ENCODE results near the gene FOXD2. TPM values are rescaled to one million over a fixed set of nuclear protein-coding genes. Genes with fewer than 3 reads are reported as not detected.

FOXD2 gene
- polyA plus RNA-seq, 3 donors = 0.03 to 0.11 TPM; not detected in 1

- Histone ChIP-seq H3K27me3 (ENCODE audit: control insufficient read depth in 2 of 2, insufficient read depth in 2 of 2, low read length in 2 of 2) (no peaks in the 10 kb centered on the region), H3K9me3 (replicated peaks in 1 of 2; ENCODE audit: control insufficient read depth in 1 of 2, insufficient read depth in 1 of 2, low read length in 2 of 2) (no peaks in the 10 kb centered on the region), H3K79me2 (ENCODE audit: insufficient read depth, low read length) (no peaks in the 10 kb centered on the region), H2AFZ (ENCODE audit: insufficient read depth, low read depth, low read length, poor library complexity, severe bottlenecking) (no peak overlapping the region), H4K20me1 (ENCODE audit: insufficient read depth, low read length) (no peaks in the 10 kb centered on the region), H3K4me2 (replicated peaks; ENCODE audit: extremely low read depth, low read length, poor library complexity, severe bottlenecking) (no peak overlapping the region), H3K36me3 (replicated peaks in 1 of 2; ENCODE audit: control insufficient read depth in 1 of 2, insufficient read depth in 2 of 2, low read length in 2 of 2) (no peaks in the 10 kb centered on the region), H3K4me3 (replicated peaks in 1 of 3; ENCODE audit: low read depth in 2 of 3, low read length in 3 of 3) (no peak overlapping the region), H3K4me1 (ENCODE audit: control insufficient read depth in 1 of 2, insufficient read depth in 2 of 2, low read length in 2 of 2) (no peaks in the 10 kb centered on the region), H3K9ac (ENCODE audit: insufficient read depth, low read length, poor library complexity, severe bottlenecking) (no peak overlapping the region), H3K27ac (ENCODE audit: low read depth in 1 of 2, low read length in 2 of 2) (no peak overlapping the region)
- peaks cover 4 to 7% (median 6%) of the 10 kb centered on the region in 3 donors for H3K27me3 Mint-ChIP-seq (ENCODE audit: low read depth in 3 of 3)
- H3K27ac Mint-ChIP-seq = no peak overlapping the region
- H3K4me1 Mint-ChIP-seq = peaks cover 12% of the 10 kb centered on the region
- no peaks in the 10 kb centered on the region for H3K9me3 Mint-ChIP-seq
- no peak for TF ChIP-seq CTCF (IDR thresholded peaks at IDR 0.05)
- WGBS (ENCODE audit: insufficient coverage) = 100% methylated on average over 2 of the region's 3 CpGs
- no peaks in the 10 kb centered on the region for H3K36me3 Mint-ChIP-seq
- H3K4me3 Mint-ChIP-seq = no peak overlapping the region
- intact Hi-C loops (cut with micrococcal nuclease) = no loop called here
- no peak for DNase-seq
Measured at GRCh38 chr1:47487332-47487731, 49.5 kb downstream of the FOXD2 start.

- 87% methylated on average over 1 of the region's 8 CpGs for WGBS (ENCODE audit: insufficient coverage)
Measured at GRCh38 chr1:47487850-47488450, 50.1 kb downstream of the FOXD2 start.

More at GRCh38 chr1:47487850-47488450, 50.1 kb downstream of the FOXD2 start:
- no peak overlapping the region for H3K27ac Mint-ChIP-seq
- no peak overlapping the region for H3K4me3 ChIP-seq (replicated peaks in 1 of 3; ENCODE audit: low read depth in 2 of 3, low read length in 3 of 3)
- H3K4me2 ChIP-seq (replicated peaks; ENCODE audit: extremely low read depth, low read length, poor library complexity, severe bottlenecking) = no peak overlapping the region
- no peak for TF ChIP-seq CTCF (IDR thresholded peaks at IDR 0.05)
- no peaks in the 10 kb centered on the region for H3K36me3 Mint-ChIP-seq
- no peak overlapping the region for H3K9ac ChIP-seq (ENCODE audit: insufficient read depth, low read length, poor library complexity, severe bottlenecking)
- H3K27ac ChIP-seq (ENCODE audit: low read depth in 1 of 2, low read length in 2 of 2) = no peak overlapping the region
- peaks cover 6% of the 10 kb centered on the region for H3K4me1 Mint-ChIP-seq
- H3K9me3 Mint-ChIP-seq = no peaks in the 10 kb centered on the region
- DNase-seq = no peak
- no peaks in the 10 kb centered on the region for H3K27me3 ChIP-seq (ENCODE audit: control insufficient read depth in 2 of 2, insufficient read depth in 2 of 2, low read length in 2 of 2)
- no peaks in the 10 kb centered on the region for H3K9me3 ChIP-seq (replicated peaks in 1 of 2; ENCODE audit: control insufficient read depth in 1 of 2, insufficient read depth in 1 of 2, low read length in 2 of 2)
- no peak overlapping the region for H3K4me3 Mint-ChIP-seq
- no peaks in the 10 kb centered on the region for H4K20me1 ChIP-seq (ENCODE audit: insufficient read depth, low read length)
- no peak overlapping the region for H2AFZ ChIP-seq (ENCODE audit: insufficient read depth, low read depth, low read length, poor library complexity, severe bottlenecking)
- no peaks in the 10 kb centered on the region for H3K4me1 ChIP-seq (ENCODE audit: control insufficient read depth in 1 of 2, insufficient read depth in 2 of 2, low read length in 2 of 2)
- H3K36me3 ChIP-seq (replicated peaks in 1 of 2; ENCODE audit: control insufficient read depth in 1 of 2, insufficient read depth in 2 of 2, low read length in 2 of 2) = no peaks in the 10 kb centered on the region
- no peaks in the 10 kb centered on the region for H3K79me2 ChIP-seq (ENCODE audit: insufficient read depth, low read length)
- peaks cover 6 to 9% (median 7%) of the 10 kb centered on the region in 3 donors for H3K27me3 Mint-ChIP-seq (ENCODE audit: low read depth in 3 of 3)
- intact Hi-C loops (cut with micrococcal nuclease) = no loop called here

Other genes with a start within 250 kb of the FOXD2 start
- 1 to 10 TPM in 1 of 3 donors, not detected in 2; 1.4 TPM for gene PDZK1IP1, start 248.0 kb upstream of the FOXD2 start, polyA plus RNA-seq
- under 1 TPM in 1 of 3 donors, not detected in 2; 0.50 TPM for gene TAL1, start 205.8 kb upstream of the FOXD2 start, polyA plus RNA-seq
- under 1 TPM; 0.16 to 0.31 (median 0.27) TPM for gene STIL, start 123.9 kb upstream of the FOXD2 start, polyA plus RNA-seq
- gene CMPK1, start 104.3 kb upstream of the FOXD2 start, polyA plus RNA-seq = 10 to 100 TPM; 17.4 to 67.6 (median 65.2) TPM
- not detected for gene FOXE3, start 21.8 kb upstream of the FOXD2 start, polyA plus RNA-seq